ENCODE data around the gene NEUROD6.

Gene NEUROD6

DNA sequence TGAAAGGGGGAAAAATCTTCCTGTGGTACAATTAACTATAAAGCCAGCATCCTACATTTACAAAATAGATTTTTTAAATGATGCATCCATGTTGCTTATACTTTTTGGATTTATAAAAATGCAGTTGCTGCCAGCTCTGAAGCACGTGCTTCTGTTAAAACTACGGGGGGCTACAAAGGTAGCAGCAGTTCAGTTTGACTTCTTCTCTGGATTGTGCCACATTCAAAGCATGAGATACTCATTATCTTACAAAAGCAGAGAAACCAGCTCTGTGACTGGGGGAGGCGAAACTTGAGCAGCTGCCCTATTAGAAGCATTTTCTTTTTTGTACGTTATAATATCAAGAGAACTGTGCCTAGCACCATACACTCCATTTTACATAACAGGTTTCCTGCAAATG, 31.1 kb downstream of the NEUROD6 start:
- TF ChIP-seq, protein P1, sequence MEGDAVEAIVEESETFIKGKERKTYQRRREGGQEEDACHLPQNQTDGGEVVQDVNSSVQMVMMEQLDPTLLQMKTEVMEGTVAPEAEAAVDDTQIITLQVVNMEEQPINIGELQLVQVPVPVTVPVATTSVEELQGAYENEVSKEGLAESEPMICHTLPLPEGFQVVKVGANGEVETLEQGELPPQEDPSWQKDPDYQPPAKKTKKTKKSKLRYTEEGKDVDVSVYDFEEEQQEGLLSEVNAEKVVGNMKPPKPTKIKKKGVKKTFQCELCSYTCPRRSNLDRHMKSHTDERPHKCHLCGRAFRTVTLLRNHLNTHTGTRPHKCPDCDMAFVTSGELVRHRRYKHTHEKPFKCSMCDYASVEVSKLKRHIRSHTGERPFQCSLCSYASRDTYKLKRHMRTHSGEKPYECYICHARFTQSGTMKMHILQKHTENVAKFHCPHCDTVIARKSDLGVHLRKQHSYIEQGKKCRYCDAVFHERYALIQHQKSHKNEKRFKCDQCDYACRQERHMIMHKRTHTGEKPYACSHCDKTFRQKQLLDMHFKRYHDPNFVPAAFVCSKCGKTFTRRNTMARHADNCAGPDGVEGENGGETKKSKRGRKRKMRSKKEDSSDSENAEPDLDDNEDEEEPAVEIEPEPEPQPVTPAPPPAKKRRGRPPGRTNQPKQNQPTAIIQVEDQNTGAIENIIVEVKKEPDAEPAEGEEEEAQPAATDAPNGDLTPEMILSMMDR (IDR thresholded peaks at IDR 0.05; ENCODE audit: low read depth, low read length, missing control alignments) = no peak
- Histone ChIP-seq H3K27me3 (replicated peaks) (no peaks in the 10 kb centered on the region), H3K4me3 (ENCODE audit: low read depth, low read length) (no peak overlapping the region), H3K27ac (no peak overlapping the region), H3K36me3 (replicated peaks) (no peaks in the 10 kb centered on the region)
- no peak for DNase-seq
- in situ Hi-C loops (cut with HindIII; ENCODE audit: low pct_ligation_motif_present, low sequenced_read_pairs) = no loop called here

DNA sequence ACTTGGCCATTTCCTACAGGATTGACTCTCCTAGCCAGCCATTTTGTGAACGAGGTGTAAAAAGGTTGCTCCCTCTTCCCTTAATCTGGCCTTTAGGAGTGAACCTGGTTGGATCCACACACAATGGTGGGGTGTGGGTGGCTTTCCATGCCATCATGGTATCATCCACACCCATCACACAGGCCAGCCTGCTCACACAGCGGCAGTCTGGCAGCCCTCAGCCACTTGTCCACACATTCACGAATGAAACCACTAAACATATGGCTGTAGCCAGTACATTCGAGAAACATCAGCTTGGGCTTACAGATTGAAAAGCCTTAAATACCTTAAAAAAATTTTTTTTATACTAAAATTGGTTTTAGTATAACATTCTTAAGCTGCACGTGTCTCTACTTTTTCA, 31.9 kb downstream of the NEUROD6 start:
- DNase-seq = no peak
- Histone ChIP-seq H3K27me3 (replicated peaks) (no peaks in the 10 kb centered on the region), H3K4me3 (ENCODE audit: low read depth, low read length) (no peak overlapping the region), H3K27ac (no peak overlapping the region), H3K36me3 (replicated peaks) (no peaks in the 10 kb centered on the region)
- TF ChIP-seq, protein P1 (IDR thresholded peaks at IDR 0.05; ENCODE audit: low read depth, low read length, missing control alignments) = no peak
- in situ Hi-C loops (cut with HindIII; ENCODE audit: low pct_ligation_motif_present, low sequenced_read_pairs) = no loop called here

DNA sequence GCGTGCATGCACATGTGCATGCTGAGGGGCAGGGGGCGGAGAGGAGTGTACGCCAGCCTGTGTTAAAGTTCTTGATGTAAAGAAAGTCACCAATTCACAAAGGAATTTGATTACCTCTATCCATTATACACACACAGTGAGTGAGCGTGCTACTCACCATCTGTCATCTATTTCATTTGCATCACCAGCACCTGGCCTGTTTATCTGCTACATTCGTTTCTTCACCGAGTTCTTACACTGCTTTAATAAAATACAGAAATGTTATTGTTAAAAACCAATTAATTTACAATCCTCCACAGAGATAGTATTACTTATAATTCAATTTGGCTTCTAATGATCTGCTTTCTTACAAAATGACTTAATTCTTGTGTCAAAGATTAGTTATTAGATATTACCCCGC, 32.6 kb downstream of the NEUROD6 start:
- Histone ChIP-seq H3K27me3 (replicated peaks) (no peaks in the 10 kb centered on the region), H3K27ac (no peak overlapping the region), H3K4me3 (ENCODE audit: low read depth, low read length) (no peak overlapping the region), H3K36me3 (replicated peaks) (no peaks in the 10 kb centered on the region)
- TF ChIP-seq, protein P1 (IDR thresholded peaks at IDR 0.05; ENCODE audit: low read depth, low read length, missing control alignments) = no peak
- DNase-seq = no peak
- in situ Hi-C loops (cut with HindIII; ENCODE audit: low pct_ligation_motif_present, low sequenced_read_pairs) = no loop called here

DNA sequence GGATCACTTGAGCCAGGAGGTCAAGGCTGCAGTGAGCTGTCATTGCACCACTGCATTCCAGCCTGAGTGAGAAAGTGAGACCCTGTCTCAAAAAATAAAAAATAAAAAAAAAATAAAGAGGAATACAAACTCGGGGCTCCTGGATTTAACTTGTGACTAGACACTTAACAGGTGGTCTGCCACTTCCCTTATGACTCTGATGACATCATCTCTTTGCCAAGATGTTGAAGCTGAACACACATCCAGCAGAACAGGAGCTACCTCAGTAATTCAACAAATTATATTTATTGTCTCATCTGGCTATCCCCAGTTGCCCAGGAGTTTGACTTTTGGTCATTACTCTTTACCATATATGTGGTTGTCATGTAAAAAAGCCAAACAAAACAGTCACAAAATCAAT, 35.3 kb downstream of the NEUROD6 start:
- no peak for DNase-seq
- Histone ChIP-seq H3K27me3 (replicated peaks) (no peaks in the 10 kb centered on the region), H3K27ac (no peak overlapping the region), H3K4me3 (ENCODE audit: low read depth, low read length) (no peak overlapping the region), H3K36me3 (replicated peaks) (no peaks in the 10 kb centered on the region)
- in situ Hi-C loops (cut with HindIII; ENCODE audit: low pct_ligation_motif_present, low sequenced_read_pairs) = no loop called here
- TF ChIP-seq, protein P1 (IDR thresholded peaks at IDR 0.05; ENCODE audit: low read depth, low read length, missing control alignments) = no peak

GRCh38 chr7:31304446-31304845, 36.1 kb downstream of the NEUROD6 start:
- H3K4me3 ChIP-seq (ENCODE audit: low read depth, low read length) = no peak overlapping the region
- no peaks in the 10 kb centered on the region for H3K27me3 ChIP-seq (replicated peaks)
- H3K36me3 ChIP-seq (replicated peaks) = no peaks in the 10 kb centered on the region
- in situ Hi-C loops (cut with HindIII; ENCODE audit: low pct_ligation_motif_present, low sequenced_read_pairs) = no loop called here
- DNase-seq = no peak
- TF ChIP-seq, protein P1 (IDR thresholded peaks at IDR 0.05; ENCODE audit: low read depth, low read length, missing control alignments) = no peak
- no peak overlapping the region for H3K27ac ChIP-seq

DNA sequence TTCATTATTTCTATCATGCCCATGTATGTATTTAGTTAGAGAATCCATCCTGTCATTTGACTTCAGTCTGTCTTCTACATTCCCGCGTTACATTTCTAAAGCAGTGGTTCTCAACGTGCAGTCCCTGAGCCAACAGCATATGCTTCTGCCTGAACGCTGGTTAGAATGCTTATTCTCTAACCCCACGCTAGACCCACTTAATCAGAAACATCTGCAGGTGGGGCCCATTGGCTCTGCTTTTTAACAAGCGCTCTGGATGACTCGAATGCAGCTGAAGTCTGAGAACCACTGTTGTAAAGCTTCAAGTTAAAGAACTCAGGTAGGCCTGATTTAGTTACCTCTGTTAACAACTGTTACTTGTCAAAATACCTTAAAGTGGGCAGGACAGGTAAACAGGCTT, 38.2 kb downstream of the NEUROD6 start:
- H3K27me3 ChIP-seq (replicated peaks) = no peaks in the 10 kb centered on the region

More for the DNA sequence above, 38.2 kb downstream of the NEUROD6 start:
- DNase-seq = no peak
- Histone ChIP-seq H3K27ac (no peak overlapping the region), H3K36me3 (replicated peaks) (no peaks in the 10 kb centered on the region), H3K4me3 (ENCODE audit: low read depth, low read length) (no peak overlapping the region)
- in situ Hi-C loops (cut with HindIII; ENCODE audit: low pct_ligation_motif_present, low sequenced_read_pairs) = no loop called here
- TF ChIP-seq, protein P1 (IDR thresholded peaks at IDR 0.05; ENCODE audit: low read depth, low read length, missing control alignments) = no peak
